ENCODE results near the gene ITCH.
A peak's percentile ranks its signal among the peaks of the same experiment; 100 is the strongest.

DNA sequence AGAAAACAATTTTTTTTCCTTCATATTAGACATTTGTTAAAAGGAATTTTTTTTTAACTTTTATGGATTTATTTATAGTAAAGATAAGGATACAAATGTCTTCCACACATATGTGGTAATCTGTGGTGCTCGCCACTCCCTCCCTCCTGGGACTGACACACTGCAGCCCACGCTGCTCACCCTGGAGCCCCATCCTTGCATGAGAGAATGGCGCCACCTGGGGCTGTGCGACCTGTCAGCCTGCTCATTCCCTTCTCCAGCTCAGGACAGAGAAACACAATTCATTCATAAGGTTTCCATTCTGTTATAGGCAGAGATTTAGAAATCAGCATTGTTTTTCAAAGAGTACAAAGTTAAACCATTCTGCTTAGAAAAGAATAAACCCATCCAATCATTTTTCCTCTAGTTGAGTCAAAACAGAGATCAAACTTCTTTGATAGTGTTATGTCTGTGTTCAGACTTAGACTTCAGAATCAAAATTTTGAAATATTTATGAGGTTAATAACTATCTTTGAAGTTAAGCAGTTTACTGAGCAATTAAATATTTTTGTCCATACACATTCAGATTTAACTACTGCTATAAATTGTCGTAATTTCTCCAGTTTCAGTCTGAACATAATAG lies 110.3 kb downstream of the ITCH start:
- TF ChIP-seq, protein P1, sequence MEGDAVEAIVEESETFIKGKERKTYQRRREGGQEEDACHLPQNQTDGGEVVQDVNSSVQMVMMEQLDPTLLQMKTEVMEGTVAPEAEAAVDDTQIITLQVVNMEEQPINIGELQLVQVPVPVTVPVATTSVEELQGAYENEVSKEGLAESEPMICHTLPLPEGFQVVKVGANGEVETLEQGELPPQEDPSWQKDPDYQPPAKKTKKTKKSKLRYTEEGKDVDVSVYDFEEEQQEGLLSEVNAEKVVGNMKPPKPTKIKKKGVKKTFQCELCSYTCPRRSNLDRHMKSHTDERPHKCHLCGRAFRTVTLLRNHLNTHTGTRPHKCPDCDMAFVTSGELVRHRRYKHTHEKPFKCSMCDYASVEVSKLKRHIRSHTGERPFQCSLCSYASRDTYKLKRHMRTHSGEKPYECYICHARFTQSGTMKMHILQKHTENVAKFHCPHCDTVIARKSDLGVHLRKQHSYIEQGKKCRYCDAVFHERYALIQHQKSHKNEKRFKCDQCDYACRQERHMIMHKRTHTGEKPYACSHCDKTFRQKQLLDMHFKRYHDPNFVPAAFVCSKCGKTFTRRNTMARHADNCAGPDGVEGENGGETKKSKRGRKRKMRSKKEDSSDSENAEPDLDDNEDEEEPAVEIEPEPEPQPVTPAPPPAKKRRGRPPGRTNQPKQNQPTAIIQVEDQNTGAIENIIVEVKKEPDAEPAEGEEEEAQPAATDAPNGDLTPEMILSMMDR (IDR thresholded peaks at IDR 0.05) = peak; percentile 70
- TF ChIP-seq POLR2AphosphoS5 (IDR thresholded peaks at IDR 0.05; ENCODE audit: low read depth, low read length) (no peak), SIN3A (IDR thresholded peaks at IDR 0.05; ENCODE audit: borderline replicate concordance, insufficient read depth, low read depth, low read length) (no peak), TCF7L2 (IDR thresholded peaks at IDR 0.05; ENCODE audit: low read depth, low read length) (no peak)
- TF ChIP-seq, protein P2, sequence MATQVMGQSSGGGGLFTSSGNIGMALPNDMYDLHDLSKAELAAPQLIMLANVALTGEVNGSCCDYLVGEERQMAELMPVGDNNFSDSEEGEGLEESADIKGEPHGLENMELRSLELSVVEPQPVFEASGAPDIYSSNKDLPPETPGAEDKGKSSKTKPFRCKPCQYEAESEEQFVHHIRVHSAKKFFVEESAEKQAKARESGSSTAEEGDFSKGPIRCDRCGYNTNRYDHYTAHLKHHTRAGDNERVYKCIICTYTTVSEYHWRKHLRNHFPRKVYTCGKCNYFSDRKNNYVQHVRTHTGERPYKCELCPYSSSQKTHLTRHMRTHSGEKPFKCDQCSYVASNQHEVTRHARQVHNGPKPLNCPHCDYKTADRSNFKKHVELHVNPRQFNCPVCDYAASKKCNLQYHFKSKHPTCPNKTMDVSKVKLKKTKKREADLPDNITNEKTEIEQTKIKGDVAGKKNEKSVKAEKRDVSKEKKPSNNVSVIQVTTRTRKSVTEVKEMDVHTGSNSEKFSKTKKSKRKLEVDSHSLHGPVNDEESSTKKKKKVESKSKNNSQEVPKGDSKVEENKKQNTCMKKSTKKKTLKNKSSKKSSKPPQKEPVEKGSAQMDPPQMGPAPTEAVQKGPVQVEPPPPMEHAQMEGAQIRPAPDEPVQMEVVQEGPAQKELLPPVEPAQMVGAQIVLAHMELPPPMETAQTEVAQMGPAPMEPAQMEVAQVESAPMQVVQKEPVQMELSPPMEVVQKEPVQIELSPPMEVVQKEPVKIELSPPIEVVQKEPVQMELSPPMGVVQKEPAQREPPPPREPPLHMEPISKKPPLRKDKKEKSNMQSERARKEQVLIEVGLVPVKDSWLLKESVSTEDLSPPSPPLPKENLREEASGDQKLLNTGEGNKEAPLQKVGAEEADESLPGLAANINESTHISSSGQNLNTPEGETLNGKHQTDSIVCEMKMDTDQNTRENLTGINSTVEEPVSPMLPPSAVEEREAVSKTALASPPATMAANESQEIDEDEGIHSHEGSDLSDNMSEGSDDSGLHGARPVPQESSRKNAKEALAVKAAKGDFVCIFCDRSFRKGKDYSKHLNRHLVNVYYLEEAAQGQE (IDR thresholded peaks at IDR 0.05; ENCODE audit: insufficient read depth in 1 of 2, low read depth in 2 of 2, low read length in 1 of 2) = no peak
